T47D (cell line): ENCODE measurements around the gene APOBEC3H.

Experiments
- DNase-seq, 2 experiments: peaks; one replicate each; pipeline versions ENCODE4 v3.0.0 to v3.0.0-alpha.2; 2011 to 2012; ENCODE audit warnings: low read depth in 1 of 2, low spot score in 1 of 2
- JUND ChIP-seq: IDR thresholded peaks from 2 replicates; pipeline ENCODE4 v1.6.1; 2012; ENCODE audit warnings: low read depth
- in situ Hi-C: cut with HindIII; loops from 2 replicates; pipeline ENCODE4 v1.10.0; 2016; ENCODE audit warnings: low sequenced_read_pairs, low pct_unique_long_range_greater_than_20kb

APOBEC3H gene

DNA sequence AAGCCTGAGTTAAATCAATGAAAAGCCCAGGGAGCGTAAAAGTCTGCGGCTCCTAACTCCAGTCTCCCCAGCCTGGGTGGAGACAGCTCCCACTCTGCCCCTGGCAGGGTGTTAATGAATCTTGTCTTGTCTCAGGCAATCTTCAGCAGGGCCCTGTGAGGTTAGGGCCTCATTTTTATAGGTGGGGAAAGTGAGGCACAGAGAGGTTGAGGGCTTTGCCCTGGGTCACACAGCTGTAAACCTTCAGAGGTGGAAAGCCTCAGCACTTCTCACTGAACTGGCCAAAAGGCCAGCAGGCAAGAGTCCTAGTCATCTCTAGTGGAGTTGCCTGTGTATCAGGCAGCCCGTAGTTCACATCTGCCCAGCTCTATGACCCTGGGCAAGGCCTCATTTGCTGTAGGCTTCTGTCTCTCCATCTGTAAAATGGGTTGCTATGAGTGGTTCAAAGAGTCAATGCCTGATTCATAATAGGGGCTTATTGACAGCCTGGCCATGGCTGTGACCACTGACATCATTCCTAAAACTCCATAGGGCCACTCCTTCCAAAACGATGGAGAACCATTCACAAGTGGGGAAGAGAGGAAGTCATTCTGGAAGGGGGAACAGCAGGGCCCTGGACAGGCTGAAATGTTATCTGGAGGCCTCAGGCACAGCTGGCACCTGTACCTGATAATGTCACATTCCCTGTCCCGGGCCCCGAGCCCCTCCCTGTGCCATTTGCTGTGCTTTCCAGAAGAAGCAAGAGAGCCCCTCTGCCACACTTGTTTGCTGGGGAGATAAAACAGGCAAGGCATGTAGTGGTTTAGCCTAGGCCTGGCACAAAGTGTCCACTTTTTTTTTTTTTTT is 49.4 kb downstream of the APOBEC3H start:
- DNase-seq = no peak
- no peak for TF ChIP-seq JUND
- in situ Hi-C loops = no loop called here

DNA sequence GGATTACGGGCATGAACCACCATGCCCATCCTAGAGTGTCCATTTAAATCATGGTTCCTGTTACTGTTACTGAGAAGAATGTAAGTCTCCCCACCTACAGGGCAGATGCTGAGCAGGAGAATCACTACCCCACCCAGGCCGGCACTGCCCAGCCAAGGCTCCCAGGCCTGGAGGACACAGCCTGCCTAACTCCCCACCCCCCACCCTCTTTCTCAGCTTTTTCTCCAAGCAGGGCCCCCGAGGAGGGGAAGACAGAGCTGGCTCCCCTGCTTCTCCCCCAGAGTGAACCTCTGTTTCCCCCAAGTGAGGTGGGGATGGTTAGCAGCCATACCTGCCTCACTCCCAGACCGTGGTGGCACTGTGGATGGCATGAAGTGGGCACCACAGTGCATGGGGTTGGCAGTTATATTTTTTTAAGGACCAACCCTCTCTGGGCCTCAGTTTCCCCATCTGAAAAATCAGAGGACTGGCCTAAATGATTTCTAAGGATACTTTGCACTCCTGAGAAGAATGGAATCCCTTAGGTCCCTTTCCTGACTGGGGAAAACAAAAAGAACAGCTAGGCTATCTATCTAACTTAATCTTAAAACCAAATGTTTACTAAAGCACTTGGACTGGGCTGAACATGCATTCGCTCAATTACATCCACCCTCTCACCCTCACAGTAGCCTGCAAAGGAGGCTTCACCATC is 50.4 kb downstream of the APOBEC3H start:
- in situ Hi-C loops = no loop called here
- TF ChIP-seq JUND = no peak
- DNase-seq = no peak

DNA sequence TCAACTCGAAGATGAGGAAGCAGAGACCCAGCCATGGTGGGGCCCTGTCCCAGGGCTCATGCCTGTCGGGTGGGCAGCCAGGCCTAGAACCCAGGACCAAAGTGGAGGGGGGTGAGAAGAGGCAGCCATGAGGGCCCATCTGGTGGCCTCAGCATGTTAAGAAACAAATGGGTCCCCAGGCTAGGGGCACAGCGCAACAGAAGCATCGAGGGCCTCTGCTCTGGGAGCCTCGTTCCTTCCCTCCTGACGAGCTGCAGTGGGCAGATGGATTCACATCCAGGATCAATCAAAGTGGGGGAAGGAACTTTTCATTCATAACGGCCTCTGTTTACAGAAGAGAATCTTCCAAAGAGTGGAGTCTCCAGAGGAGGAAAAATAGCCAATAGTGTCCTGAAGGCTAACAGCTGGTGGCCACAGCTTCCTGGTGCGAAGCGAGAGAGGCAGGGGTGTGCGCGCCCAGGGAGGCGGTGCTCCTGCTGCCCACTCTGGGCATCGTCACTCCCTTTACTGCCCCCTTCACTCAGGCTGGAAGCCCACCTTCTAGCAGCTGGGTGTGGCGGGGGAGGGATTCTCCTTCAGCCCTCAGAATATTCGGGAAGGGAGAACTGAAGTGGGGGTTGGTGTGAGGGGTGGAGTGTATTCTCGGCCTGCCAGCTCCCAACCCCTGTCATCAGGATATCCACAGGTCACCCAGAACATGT is 51.1 kb downstream of the APOBEC3H start:
- no peak for DNase-seq
- TF ChIP-seq JUND = no peak
- in situ Hi-C loops = no loop called here

DNA sequence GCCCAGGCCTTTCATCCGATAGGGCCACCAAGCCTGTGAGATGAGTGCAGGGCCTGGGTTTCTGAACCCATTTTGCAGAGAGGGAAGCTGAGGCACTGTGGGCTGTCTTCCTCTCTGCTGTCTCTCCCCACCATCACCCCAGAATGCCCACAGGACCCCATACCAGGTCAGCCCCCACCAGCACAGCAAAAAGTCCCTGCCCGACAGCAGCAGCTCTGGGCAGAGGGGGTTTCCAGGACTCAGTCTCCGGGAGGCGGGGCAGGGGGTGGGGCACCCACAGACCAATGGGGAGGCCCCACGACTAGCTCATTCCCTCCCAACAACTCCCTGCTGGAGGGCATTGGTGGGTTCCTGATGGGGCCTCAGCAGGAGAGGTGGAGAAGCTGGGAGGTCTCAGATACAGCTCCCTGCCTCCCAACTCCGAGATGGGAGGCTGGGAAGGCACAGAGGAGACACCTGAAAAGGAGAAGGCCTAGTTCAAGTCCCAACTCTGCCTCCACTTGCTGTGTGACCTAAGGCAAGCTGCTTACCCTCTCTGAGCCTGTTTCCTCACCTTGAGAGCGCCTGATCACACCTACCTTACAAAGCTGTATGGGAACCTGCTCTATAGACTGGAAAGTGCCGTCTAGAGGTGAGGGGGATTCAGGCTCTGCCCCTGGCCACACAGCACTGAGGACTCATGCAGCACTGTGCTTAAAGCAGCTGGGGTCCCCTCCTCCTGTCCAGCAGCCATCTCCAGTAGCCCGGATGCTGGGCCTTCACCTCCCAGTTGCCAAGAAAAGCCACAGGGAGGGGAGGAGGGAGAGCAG is 51.9 kb downstream of the APOBEC3H start:
- in situ Hi-C loops = no loop called here
- no peak for TF ChIP-seq JUND

DNA sequence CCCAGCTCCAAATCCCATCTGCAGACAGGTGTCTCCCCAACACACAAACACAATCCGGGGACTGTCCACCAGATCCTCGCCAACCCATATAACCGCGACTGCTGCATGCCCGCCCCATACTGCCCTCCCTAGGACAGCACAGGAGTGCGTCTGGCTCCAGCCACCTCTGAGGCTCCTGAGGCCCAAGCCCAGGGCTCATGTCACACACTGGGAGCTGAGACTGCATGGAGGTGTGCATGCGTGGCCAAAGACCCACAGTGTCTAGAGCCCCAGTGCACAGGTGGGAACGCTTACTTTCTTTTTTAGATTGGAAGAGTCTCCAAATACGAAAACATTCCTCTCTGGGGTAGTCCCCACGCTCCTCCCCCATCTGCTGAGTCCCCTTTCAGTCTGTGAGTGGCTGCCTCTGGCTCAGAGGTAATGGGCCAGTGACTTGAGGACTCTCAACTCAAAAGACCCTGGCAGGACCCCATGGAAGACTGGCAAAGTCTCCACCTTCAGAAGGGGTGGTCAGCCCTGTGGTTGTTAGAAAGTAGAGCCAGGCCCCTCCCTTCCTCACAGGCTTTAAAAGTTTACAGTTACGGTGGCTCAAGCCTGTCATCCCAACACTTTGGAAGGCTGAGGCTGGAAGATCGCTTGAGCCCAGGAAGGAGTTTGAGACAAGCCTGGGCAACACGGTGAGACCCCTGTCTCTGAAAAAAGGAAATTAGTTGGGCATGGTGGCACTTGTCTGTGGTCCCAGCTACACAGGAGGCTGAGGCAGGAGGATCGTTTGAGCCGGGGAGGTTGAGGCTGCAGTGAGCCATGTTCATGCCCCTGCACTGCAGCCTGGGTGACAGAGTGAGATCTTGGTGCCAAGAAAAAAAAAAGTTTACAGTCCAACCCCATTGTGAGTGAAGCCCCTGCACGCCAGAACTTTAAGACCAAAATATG is 53.1 kb downstream of the APOBEC3H start:
- no peak for TF ChIP-seq JUND
- DNase-seq = no peak
- in situ Hi-C loops = no loop called here

More for the DNA sequence above, 51.9 kb downstream of the APOBEC3H start:
- DNase-seq = no peak

DNA sequence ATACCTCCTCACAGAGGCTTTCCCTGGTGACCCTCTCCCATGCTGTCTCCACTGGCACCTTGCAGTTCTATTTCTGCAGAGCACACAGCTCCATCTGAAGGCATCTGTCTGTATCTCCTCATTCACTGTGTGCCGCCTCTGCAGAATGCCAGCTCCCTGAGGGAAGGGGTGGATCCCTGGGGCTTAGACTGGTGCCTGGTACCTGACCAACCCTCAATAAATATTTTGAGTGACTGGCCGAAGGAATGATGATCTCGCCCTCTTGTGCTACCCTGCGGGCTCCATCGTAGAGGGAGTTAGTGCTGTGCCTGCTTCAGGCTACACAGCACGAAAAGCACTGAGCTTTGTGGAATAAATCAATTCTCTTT is 53.8 kb downstream of the APOBEC3H start:
- TF ChIP-seq JUND = no peak
- peak; percentile 23 to 46 for DNase-seq
- in situ Hi-C loops = no loop called here

DNA sequence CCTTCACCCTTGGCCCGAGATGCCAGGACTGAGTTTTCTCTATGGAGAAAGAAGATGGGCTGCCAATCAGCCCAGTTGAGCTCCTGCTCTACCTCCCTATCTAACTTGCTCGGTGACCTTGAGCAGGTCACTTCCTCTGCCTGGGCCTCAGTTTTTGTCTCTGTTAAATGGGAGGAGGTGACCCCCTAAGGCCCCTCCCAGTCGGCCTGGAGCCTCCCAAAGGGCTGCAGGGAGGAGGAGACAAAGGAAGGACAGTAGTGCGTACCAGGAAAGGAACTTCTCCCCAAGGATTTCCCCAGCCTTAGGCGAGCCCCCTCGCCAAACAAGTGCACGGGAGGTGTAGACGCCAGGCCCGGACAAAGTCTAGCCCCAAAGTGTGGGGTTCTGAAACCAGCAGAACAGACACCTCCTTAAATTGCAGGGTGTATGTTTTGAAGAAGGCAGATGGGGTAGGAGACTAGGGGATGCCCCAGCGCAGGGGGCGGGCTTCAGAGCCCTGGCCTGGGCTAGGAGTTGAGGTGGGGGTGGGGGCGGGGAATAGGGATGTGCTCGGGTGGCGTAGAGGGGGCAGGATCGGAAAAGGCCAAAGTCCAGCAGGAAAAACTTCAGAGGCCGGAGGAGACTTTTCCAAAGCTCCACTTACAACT is 54.4 kb downstream of the APOBEC3H start:
- no peak for DNase-seq
- in situ Hi-C loops = no loop called here
- no peak for TF ChIP-seq JUND

DNA sequence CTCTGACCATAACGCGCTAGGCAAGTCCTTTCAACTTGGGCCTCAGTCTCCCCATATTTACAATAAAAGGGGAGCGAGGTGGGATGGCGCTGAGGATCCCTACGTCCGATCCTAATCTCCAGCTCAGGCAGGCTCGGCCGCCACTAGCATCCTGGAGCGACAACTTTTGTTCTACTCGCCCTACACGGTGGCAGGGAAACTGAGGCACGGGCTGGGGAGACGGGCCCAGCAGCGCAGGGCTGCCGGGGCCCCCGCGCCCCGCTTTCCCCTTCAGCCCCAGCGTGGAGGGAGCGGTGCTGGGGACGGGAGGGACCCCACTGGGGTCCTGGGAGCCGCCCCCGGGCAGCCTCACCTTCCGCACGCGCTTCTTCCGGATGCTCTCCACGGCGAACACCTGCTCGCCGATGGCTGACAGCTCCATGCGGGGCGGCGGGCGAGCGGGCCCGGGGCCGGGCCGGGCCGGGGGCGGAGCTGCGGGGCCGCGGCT is 55.0 kb downstream of the APOBEC3H start:
- DNase-seq = no peak
- TF ChIP-seq JUND = no peak
- in situ Hi-C loops = no loop called here

DNA sequence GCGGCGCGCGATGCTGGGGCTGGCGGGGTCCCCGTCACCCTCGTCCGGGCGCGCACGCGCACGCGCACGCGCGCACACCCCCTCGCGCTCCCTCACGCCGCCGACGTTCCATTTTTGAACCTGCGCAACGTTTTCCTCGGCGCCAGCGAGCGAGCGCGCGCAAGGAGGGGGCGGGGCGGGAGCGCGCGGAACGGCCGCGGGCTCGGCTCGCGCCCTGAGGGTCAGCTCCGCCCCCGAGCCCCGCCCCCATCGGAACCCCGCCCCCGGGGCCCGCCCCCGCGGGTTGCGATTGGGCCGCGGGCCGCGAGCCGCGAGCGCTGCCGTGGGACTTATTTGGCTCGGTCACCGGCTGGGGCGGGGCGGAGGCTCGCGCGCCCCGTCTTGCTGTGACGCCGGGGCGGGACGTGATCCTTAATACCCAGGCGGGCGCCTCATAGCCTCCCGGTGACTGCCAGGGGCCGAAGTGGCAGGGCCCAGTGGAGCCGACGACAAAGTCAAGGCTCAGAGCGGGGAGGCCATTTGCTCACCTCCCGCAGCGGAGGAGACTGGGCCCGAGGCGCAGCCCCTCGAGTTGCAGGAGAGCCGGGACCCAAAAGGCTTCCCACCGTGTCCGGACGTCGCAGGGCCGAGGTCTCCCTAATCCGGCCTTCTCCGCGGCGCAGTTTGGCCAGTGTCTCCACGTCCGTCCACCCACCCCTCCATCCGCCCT is 55.6 kb downstream of the APOBEC3H start, which contains the start of gene CBX7:
Gene CBX7 (minus strand): TSS at position 170 of the 709 bp plus-strand sequence. CDS start 236 bp downstream, outside the sequence.
- in situ Hi-C loops = no loop called here

DNA sequence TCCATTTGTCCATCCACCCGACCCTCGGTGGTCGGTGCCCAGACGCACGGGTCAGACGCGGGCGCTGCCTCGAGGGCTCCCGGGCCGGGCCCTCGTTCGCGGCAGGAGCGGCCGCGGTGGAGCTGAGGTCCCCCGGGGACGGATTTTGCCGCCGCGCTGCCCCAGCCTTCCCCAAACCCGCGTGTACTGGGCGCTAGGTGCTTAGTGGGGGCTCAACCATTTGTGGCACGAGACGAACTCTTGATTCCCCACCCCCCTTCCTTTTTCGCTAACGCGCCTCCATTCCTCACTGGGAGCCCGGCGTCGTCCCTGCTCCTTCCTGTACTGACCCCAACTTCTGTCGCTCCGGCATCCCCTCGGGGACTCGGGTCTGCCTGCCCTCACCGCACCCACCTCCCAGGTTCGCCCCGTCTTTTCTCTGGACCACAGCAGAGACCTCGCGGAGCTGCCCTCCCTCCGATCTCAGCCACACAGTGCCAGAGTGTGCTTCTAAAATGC is 56.2 kb downstream of the APOBEC3H start:
- in situ Hi-C loops = no loop called here
- DNase-seq = no peak

More for the DNA sequence above, 55.6 kb downstream of the APOBEC3H start, which contains the start of gene CBX7:
- peak; percentile 86 to 90 for DNase-seq
- no peak for TF ChIP-seq JUND

More for the DNA sequence above, 56.2 kb downstream of the APOBEC3H start:
- no peak for TF ChIP-seq JUND
